HepG2 (cell line): ENCODE measurements around the gene TNK1. TPM values are rescaled to one million over a fixed set of nuclear protein-coding genes. Genes with fewer than 3 reads are reported as not detected.

Experiments used
- BHLHE40 ChIP-seq: IDR thresholded peaks from 2 replicates; pipeline ENCODE4 v1.6.1; 2011; ENCODE audit warnings: low read length, improper control_type of control experiment
- CERS6 ChIP-seq: sonication (generic); formaldehyde crosslinking; IDR thresholded peaks from 2 replicates; pipeline ENCODE4 v1.5.0; 2020; ENCODE audit warnings: missing genetic modification reagents
- DMTF1 ChIP-seq: sonication (generic); formaldehyde crosslinking; IDR thresholded peaks from 2 replicates; pipeline ENCODE4 v1.4.0; 2020; ENCODE audit warnings: mild to moderate bottlenecking, missing genetic modification reagents
- PHF21A ChIP-seq: sonication (generic); formaldehyde crosslinking; IDR thresholded peaks from 2 replicates; pipeline ENCODE4 v1.5.0; 2020; ENCODE audit warnings: mild to moderate bottlenecking, missing genetic modification reagents
- TBP ChIP-seq: sonication (generic); formaldehyde crosslinking; IDR thresholded peaks from 2 replicates; pipeline ENCODE4 v1.5.0; 2020; ENCODE audit warnings: missing genetic modification reagents
- TCF12 ChIP-seq, 2 experiments: fragments of 450-650 bp in 1 of 2; sonication (generic) in 1 of 2; formaldehyde crosslinking in 1 of 2; IDR thresholded peaks; 2 replicates each; pipeline versions ENCODE4 v1.6.1 to v1.8.0; 2017 to 2022; ENCODE audit warnings: antibody characterized with exemption in 1 of 2, mild to moderate bottlenecking in 1 of 2, missing genetic modification reagents in 1 of 2, moderate library complexity in 1 of 2
- ZFP1 ChIP-seq: IDR thresholded peaks from 2 replicates; pipeline ENCODE4 v1.6.1; 2016
- ZFP90 ChIP-seq: sonication (generic); formaldehyde crosslinking; IDR thresholded peaks from 2 replicates; pipeline ENCODE4 v1.8.0; 2022; ENCODE audit warnings: missing genetic modification reagents, mild to moderate bottlenecking, inconsistent platforms, borderline replicate concordance
- ZNF281 ChIP-seq: sonication (generic); formaldehyde crosslinking; IDR thresholded peaks from 2 replicates; pipeline ENCODE4 v1.4.0; 2020; ENCODE audit warnings: missing genetic modification reagents, borderline replicate concordance
- ZNF407 ChIP-seq: sonication (generic); formaldehyde crosslinking; IDR thresholded peaks from one replicate; pipeline ENCODE4 v1.5.1; 2020; ENCODE audit warnings: mild to moderate bottlenecking, missing genetic modification reagents; ENCODE audit errors: not compliant biosample characterization
- ZNF446 ChIP-seq: sonication (generic); formaldehyde crosslinking; IDR thresholded peaks from 2 replicates; pipeline ENCODE4 v1.5.0; 2020; ENCODE audit warnings: mild to moderate bottlenecking, missing genetic modification reagents
- ZNF639 ChIP-seq: conservative IDR thresholded peaks from 2 replicates; pipeline ENCODE4 v1.6.1; 2018; ENCODE audit warnings: missing genetic modification reagents
- ZNF746 ChIP-seq: sonication (generic); formaldehyde crosslinking; IDR thresholded peaks from 2 replicates; pipeline ENCODE4 v1.8.0; 2022; ENCODE audit warnings: mild to moderate bottlenecking, missing genetic modification reagents
- ZSCAN9 ChIP-seq: IDR thresholded peaks from 2 replicates; pipeline ENCODE4 v1.6.1; 2016; ENCODE audit warnings: borderline replicate concordance
- polyA plus RNA-seq, 8 experiments: library from polyadenylated mRNA; depleted of rRNA in 3 of 8; stranded (reverse) in 7 of 8; unstranded in 1 of 8; fragments of >200 nt; fragmentation: Illumina TruSeq in 4 of 8; extraction: Trizol in 4 of 8; gene quantifications; 2 replicates each; pipeline versions ENCODE4 v1.2.1 to v1.2.3, GENCODE V29; 2011 to 2016; ENCODE audit warnings: low read depth in 4 of 8, missing spikeins in 1 of 8, mixed read lengths in 1 of 8; ENCODE audit not compliant: insufficient read depth in 1 of 8
- total RNA-seq, 5 experiments: library from RNA; depleted of rRNA; stranded (reverse); fragments of >200 nt; fragmentation: Illumina TruSeq; extraction: Trizol; gene quantifications; 2 replicates each; pipeline ENCODE4 v1.2.3, GENCODE V29; 2016; ENCODE audit warnings: low read depth in 1 of 5

Gene TNK1
- total and polyA plus RNA-seq, 2 of the 13 experiments (the other 11 are each of a cell fraction or from before 2014, with no cell fraction given): 2.0 to 3.5 TPM

- TF ChIP-seq ZNF407 (CRISPR knock-in tag) (no peak), ZNF639 (no peak), DMTF1 (CRISPR knock-in tag) (no peak), TBP (CRISPR knock-in tag) (no peak), BHLHE40 (no peak), CERS6 (CRISPR knock-in tag) (no peak), ZFP90 (no peak; the same call in 1 of the 2 replicates), ZNF281 (CRISPR knock-in tag) (no peak), ZSCAN9 (CRISPR knock-in tag) (no peak), ZNF446 (no peak), TCF12 (IDR thresholded peaks at IDR 0.05) (no peak), TCF12 (CRISPR knock-in tag; IDR thresholded peaks at IDR 0.05) (no peak), PHF21A (CRISPR knock-in tag) (no peak), ZFP1 (CRISPR knock-in tag) (no peak), ZNF746 (CRISPR knock-in tag) (no peak)
These were observed 568 bp upstream of the TNK1 start (continued) for GRCh38 chr17:7380321-7380720.
